Liver (tissue), 9 donors: Measurements from ENCODE around the gene TLR1. TPM values are rescaled to one million over a fixed set of nuclear protein-coding genes. Genes with fewer than 3 reads are reported as not detected.

Experiments
- DNase-seq: peaks from one replicate; pipeline ENCODE4 v3.0.0-alpha.2; 2017; ENCODE audit warnings: low spot score
- H3K27ac ChIP-seq, 2 donors: one replicate each; pipeline ENCODE4 v1.7.0; 2013; ENCODE audit warnings: inconsistent platforms in 2 of 2, low read length in 2 of 2, control low read depth in 1 of 2, low read depth in 1 of 2, mild to moderate bottlenecking in 1 of 2
- H3K27me3 ChIP-seq, 4 donors: one replicate each; pipeline versions ENCODE4 v1.6.1 to v1.7.0; 2013; ENCODE audit warnings: low read length in 3 of 4, inconsistent platforms in 1 of 4, mild to moderate bottlenecking in 1 of 4, moderate library complexity in 1 of 4; ENCODE audit not compliant: control insufficient read depth in 4 of 4, insufficient read depth in 4 of 4
- H3K36me3 ChIP-seq, 4 donors: one replicate each; pipeline versions ENCODE4 v1.6.1 to v1.7.0; 2013; ENCODE audit warnings: low read length in 3 of 4, mild to moderate bottlenecking in 3 of 4, low read depth in 1 of 4, moderate library complexity in 1 of 4; ENCODE audit not compliant: control insufficient read depth in 4 of 4, insufficient read depth in 3 of 4
- H3K4me1 ChIP-seq, 4 donors: one replicate each; pipeline versions ENCODE4 v1.6.1 to v1.7.0; 2013; ENCODE audit warnings: low read length in 3 of 4, mild to moderate bottlenecking in 3 of 4, moderate library complexity in 1 of 4; ENCODE audit not compliant: control insufficient read depth in 4 of 4, insufficient read depth in 4 of 4
- H3K4me3 ChIP-seq, 3 donors: one replicate each; pipeline versions ENCODE4 v1.6.1 to v1.7.0; 2013; ENCODE audit warnings: low read length in 3 of 3, control low read depth in 1 of 3, low read depth in 1 of 3, mild to moderate bottlenecking in 1 of 3
- H3K9ac ChIP-seq, 2 donors: one replicate each; pipeline ENCODE4 v1.7.0; 2013; ENCODE audit warnings: low read length in 2 of 2, mild to moderate bottlenecking in 2 of 2, moderate library complexity in 2 of 2, control low read depth in 1 of 2, low read depth in 1 of 2
- H3K9me3 ChIP-seq, 4 donors: one replicate each; pipeline versions ENCODE4 v1.6.1 to v1.7.0; 2013; ENCODE audit warnings: low read length in 3 of 4; ENCODE audit not compliant: control insufficient read depth in 4 of 4
- EGR1 ChIP-seq, 2 donors: IDR thresholded peaks; 2 replicates each; pipeline ENCODE4 v1.6.1; 2016 to 2018; ENCODE audit warnings: antibody characterized with exemption in 2 of 2, low read depth in 2 of 2
- GABPA ChIP-seq, 2 donors: IDR thresholded peaks in 1 of 2; conservative IDR thresholded peaks in 1 of 2; 2 replicates each; pipeline ENCODE4 v1.6.1; 2016; ENCODE audit warnings: antibody characterized with exemption in 2 of 2, mild to moderate bottlenecking in 1 of 2, moderate library complexity in 1 of 2
- HNF4A ChIP-seq, 2 donors: conservative IDR thresholded peaks; 2 replicates each; pipeline ENCODE4 v1.6.1; 2016; ENCODE audit warnings: antibody characterized with exemption in 2 of 2, mild to moderate bottlenecking in 2 of 2
- HNF4G ChIP-seq: IDR thresholded peaks from 2 replicates; pipeline ENCODE4 v1.6.1; 2016; ENCODE audit warnings: antibody characterized with exemption
- NR2F2 ChIP-seq: IDR thresholded peaks from 2 replicates; pipeline ENCODE4 v1.6.1; 2016; ENCODE audit warnings: antibody characterized with exemption
- RAD21 ChIP-seq, 2 donors: IDR thresholded peaks; 2 replicates each; pipeline ENCODE4 v1.6.1; 2016; ENCODE audit warnings: antibody characterized with exemption in 2 of 2, mild to moderate bottlenecking in 2 of 2
- SP1 ChIP-seq: IDR thresholded peaks from 2 replicates; pipeline ENCODE4 v1.6.1; 2018; ENCODE audit warnings: antibody characterized with exemption, mild to moderate bottlenecking
- WGBS: extraction: QIAGEN DNeasy Blood & Tissue Kit; methylation state at CpG from one replicate; pipeline ENCODE4 v1.1.7; 2013; 5-methylcytosine and 5-hydroxymethylcytosine counted together
- polyA plus RNA-seq, 2 donors: library from polyadenylated mRNA; stranded (reverse) in 1 of 2; unstranded in 1 of 2; fragments of 200-250 nt in 1 of 2; fragments of >200 nt in 1 of 2; fragmentation: Nextera tagmentation in 1 of 2; extraction: Ambion mirVana in 1 of 2; gene quantifications; one replicate each; pipeline versions ENCODE4 v1.2.1 to v1.2.3, GENCODE V29; 2013 to 2015
- total RNA-seq, 2 donors: library from RNA; depleted of rRNA; stranded (reverse); fragments of >200 nt; gene quantifications; one replicate each; pipeline ENCODE4 v1.2.3, GENCODE V29; 2014
- TF ChIP-seq, protein P1 (sequence below): IDR thresholded peaks from 2 replicates; pipeline ENCODE4 v1.6.1; 2016; ENCODE audit warnings: antibody characterized with exemption
- TF ChIP-seq, protein P2 (sequence below): fragments of 150-350 bp; IDR thresholded peaks from 2 replicates; pipeline ENCODE4 v1.5.1; 2017; ENCODE audit warnings: improper control_type of control experiment, low read depth, low read length; ENCODE audit not compliant: missing input control
- TF ChIP-seq, protein P3 (sequence below): IDR thresholded peaks from 2 replicates; pipeline ENCODE4 v1.6.1; 2016; ENCODE audit warnings: antibody characterized with exemption
- TF ChIP-seq, protein P4 (sequence below): IDR thresholded peaks from 2 replicates; pipeline ENCODE4 v1.6.1; 2016; ENCODE audit warnings: antibody characterized with exemption, mild to moderate bottlenecking
- TF ChIP-seq, protein P5 (sequence below): IDR thresholded peaks from 2 replicates; pipeline ENCODE4 v1.6.1; 2016; ENCODE audit warnings: antibody characterized with exemption
- donor health status: healthy.
- donor health status: healthy.
- donor health status: healthy.
- donor health status: healthy.
- donor health status: healthy.

Gene TLR1
- total and polyA plus RNA-seq, 4 donors = 2.7 to 10.0 (median 6.4) TPM

DNA sequence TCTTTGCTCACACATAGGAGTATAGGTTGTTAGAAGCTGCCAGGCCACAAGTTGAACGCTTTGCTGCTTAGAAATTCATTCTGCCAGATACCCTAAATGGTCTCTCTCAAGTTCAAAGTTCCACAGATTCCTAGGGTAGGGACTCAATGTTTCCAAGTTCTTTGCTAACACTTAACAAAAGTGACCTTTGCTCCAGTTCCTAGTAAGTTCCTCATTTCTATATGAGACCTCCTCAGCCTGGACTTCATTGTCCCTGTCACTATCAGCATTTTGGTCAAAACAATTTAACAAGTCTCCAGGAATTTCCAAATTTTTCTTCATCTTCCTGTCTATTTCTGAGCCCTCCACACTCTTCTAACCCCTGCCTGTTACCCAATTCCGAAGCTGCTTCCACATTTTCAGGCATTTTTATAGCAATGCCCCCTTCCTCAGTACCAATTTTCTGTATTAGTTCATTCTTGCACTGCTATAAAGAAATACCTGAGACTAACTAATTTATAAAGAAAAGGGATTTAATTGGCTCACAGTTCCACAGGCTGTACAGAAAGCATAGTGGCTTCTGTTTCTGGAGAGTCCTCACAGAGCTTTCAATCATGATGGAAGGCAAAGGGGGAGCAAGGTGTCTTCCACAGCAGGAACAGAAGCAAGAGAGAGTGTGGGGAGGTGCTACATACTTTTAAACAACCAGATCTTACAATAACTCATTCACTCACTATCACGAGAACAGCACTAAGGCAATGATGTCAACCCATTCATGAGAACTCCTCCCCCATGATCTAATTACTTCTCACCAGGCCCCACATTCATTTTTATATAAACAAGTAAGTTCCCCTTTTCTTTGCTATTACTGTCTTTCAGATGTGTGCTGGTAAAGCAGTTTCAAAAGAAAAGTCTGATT lies 11.5 kb upstream of the TLR1 start:
- Histone ChIP-seq H3K27ac (peak overlapping the region; percentile 40 to 45), H3K36me3 (no peaks in the 10 kb centered on the region), H3K9me3 (no peaks in the 10 kb centered on the region), H3K27me3 (no peaks in the 10 kb centered on the region), H3K4me1 (no peaks in the 10 kb centered on the region), H3K4me3 (no peak overlapping the region), H3K9ac (no peak overlapping the region)
- 80% methylated on average over 3 of the region's 3 CpGs for WGBS
- no peak for DNase-seq
- TF ChIP-seq HNF4A (conservative IDR thresholded peaks at IDR 0.05) (no peak), SP1 (peak; percentile 9)

DNA sequence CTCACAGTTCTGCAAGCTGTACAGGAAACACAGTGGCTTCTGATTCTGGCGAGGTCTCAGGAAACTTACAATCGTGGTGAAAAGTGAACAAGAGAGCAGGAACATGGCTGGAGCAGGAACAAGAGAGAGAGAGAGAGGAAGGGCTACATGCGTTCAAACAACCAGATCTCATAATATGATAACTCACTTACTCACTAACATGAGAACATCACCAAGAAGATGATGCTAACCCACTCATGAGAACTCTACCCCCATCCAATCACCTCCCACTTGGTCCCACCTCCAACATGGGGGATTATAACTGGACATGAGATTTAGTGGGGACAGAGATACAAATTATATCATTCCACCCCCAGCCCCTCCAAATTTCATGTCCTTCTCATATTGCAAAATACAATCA lies 9.8 kb upstream of the TLR1 start:
- Histone ChIP-seq H3K4me1 (no peaks in the 10 kb centered on the region), H3K27ac (no peak overlapping the region), H3K27me3 (no peaks in the 10 kb centered on the region), H3K4me3 (no peak overlapping the region), H3K9ac (no peak overlapping the region), H3K9me3 (no peaks in the 10 kb centered on the region), H3K36me3 (no peaks in the 10 kb centered on the region)
- TF ChIP-seq HNF4G (no peak), NR2F2 (no peak), GABPA (IDR thresholded peaks at IDR 0.05 in 1 of 2, conservative IDR thresholded peaks at IDR 0.05 in 1 of 2) (no peak), RAD21 (IDR thresholded peaks at IDR 0.05) (no peak), EGR1 (IDR thresholded peaks at IDR 0.05; ENCODE audit: low read depth in 2 of 2) (no peak), SP1 (no peak), HNF4A (conservative IDR thresholded peaks at IDR 0.05) (no peak)
- TF ChIP-seq, protein P1, sequence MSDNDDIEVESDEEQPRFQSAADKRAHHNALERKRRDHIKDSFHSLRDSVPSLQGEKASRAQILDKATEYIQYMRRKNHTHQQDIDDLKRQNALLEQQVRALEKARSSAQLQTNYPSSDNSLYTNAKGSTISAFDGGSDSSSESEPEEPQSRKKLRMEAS = no peak
- TF ChIP-seq, protein P2, sequence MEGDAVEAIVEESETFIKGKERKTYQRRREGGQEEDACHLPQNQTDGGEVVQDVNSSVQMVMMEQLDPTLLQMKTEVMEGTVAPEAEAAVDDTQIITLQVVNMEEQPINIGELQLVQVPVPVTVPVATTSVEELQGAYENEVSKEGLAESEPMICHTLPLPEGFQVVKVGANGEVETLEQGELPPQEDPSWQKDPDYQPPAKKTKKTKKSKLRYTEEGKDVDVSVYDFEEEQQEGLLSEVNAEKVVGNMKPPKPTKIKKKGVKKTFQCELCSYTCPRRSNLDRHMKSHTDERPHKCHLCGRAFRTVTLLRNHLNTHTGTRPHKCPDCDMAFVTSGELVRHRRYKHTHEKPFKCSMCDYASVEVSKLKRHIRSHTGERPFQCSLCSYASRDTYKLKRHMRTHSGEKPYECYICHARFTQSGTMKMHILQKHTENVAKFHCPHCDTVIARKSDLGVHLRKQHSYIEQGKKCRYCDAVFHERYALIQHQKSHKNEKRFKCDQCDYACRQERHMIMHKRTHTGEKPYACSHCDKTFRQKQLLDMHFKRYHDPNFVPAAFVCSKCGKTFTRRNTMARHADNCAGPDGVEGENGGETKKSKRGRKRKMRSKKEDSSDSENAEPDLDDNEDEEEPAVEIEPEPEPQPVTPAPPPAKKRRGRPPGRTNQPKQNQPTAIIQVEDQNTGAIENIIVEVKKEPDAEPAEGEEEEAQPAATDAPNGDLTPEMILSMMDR = no peak
- TF ChIP-seq, protein P3, sequence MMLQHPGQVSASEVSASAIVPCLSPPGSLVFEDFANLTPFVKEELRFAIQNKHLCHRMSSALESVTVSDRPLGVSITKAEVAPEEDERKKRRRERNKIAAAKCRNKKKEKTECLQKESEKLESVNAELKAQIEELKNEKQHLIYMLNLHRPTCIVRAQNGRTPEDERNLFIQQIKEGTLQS = no peak
- TF ChIP-seq, protein P4, sequence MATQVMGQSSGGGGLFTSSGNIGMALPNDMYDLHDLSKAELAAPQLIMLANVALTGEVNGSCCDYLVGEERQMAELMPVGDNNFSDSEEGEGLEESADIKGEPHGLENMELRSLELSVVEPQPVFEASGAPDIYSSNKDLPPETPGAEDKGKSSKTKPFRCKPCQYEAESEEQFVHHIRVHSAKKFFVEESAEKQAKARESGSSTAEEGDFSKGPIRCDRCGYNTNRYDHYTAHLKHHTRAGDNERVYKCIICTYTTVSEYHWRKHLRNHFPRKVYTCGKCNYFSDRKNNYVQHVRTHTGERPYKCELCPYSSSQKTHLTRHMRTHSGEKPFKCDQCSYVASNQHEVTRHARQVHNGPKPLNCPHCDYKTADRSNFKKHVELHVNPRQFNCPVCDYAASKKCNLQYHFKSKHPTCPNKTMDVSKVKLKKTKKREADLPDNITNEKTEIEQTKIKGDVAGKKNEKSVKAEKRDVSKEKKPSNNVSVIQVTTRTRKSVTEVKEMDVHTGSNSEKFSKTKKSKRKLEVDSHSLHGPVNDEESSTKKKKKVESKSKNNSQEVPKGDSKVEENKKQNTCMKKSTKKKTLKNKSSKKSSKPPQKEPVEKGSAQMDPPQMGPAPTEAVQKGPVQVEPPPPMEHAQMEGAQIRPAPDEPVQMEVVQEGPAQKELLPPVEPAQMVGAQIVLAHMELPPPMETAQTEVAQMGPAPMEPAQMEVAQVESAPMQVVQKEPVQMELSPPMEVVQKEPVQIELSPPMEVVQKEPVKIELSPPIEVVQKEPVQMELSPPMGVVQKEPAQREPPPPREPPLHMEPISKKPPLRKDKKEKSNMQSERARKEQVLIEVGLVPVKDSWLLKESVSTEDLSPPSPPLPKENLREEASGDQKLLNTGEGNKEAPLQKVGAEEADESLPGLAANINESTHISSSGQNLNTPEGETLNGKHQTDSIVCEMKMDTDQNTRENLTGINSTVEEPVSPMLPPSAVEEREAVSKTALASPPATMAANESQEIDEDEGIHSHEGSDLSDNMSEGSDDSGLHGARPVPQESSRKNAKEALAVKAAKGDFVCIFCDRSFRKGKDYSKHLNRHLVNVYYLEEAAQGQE = no peak
- TF ChIP-seq, protein P5, sequence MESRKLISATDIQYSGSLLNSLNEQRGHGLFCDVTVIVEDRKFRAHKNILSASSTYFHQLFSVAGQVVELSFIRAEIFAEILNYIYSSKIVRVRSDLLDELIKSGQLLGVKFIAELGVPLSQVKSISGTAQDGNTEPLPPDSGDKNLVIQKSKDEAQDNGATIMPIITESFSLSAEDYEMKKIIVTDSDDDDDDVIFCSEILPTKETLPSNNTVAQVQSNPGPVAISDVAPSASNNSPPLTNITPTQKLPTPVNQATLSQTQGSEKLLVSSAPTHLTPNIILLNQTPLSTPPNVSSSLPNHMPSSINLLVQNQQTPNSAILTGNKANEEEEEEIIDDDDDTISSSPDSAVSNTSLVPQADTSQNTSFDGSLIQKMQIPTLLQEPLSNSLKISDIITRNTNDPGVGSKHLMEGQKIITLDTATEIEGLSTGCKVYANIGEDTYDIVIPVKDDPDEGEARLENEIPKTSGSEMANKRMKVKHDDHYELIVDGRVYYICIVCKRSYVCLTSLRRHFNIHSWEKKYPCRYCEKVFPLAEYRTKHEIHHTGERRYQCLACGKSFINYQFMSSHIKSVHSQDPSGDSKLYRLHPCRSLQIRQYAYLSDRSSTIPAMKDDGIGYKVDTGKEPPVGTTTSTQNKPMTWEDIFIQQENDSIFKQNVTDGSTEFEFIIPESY = no peak
- 79% methylated on average over 3 of the region's 3 CpGs for WGBS
- DNase-seq = no peak
